Pancreas (tissue), 10 donors: ENCODE data around the gene KCND1. TPM values are rescaled to one million over a fixed set of nuclear protein-coding genes. Genes with fewer than 3 reads are reported as not detected.
A peak's percentile ranks its signal among the peaks of the same experiment; 100 is the strongest.

Experiments
- ATAC-seq, 4 donors: fragments of 200-7000 bp; cut with Tn5 transposase; one replicate each; pipeline versions ENCODE4 v1.8.0 to v1.9.1; 2020; ENCODE audit warnings: mild to moderate bottlenecking in 4 of 4, moderate library complexity in 4 of 4
- DNase-seq, 6 donors: peaks; one replicate each; pipeline ENCODE4 v3.0.0-alpha.2; 2020
- FAIRE-seq: peaks from 2 replicates; lab custom pipeline; 2012; peaks lifted over from hg19 to GRCh38; lab: Jason Lieb, UNC
- H3K27ac ChIP-seq, 4 donors: fragments of 200-600 bp; sonication (generic); 1 replicate in 3 of 4; 2 replicates in 1 of 4; pipeline versions ENCODE4 v1.5.0 to v1.8.0; 2020
- H3K27me3 ChIP-seq, 4 donors: fragments of 200-600 bp; one replicate each; pipeline ENCODE4 v1.8.0; 2021
- H3K36me3 ChIP-seq, 3 donors: fragments of 200-600 bp; sonication (generic) in 1 of 3; one replicate each; pipeline versions ENCODE4 v1.5.0 to v1.8.0; 2020 to 2021
- H3K4me1 ChIP-seq, 3 donors: fragments of 200-600 bp; one replicate each; pipeline ENCODE4 v1.8.0; 2021
- H3K4me3 ChIP-seq, 4 donors: fragments of 200-600 bp; sonication (generic) in 2 of 4; one replicate each; pipeline versions ENCODE4 v1.5.0 to v1.8.0; 2020 to 2021
- H3K9me3 ChIP-seq, 4 donors: fragments of 200-600 bp; one replicate each; pipeline ENCODE4 v1.8.0; 2021
- WGBS, 2 donors: extraction: QIAGEN DNeasy Blood & Tissue Kit; methylation state at CpG; one replicate each; pipeline ENCODE4 v1.1.7; 2013; 5-methylcytosine and 5-hydroxymethylcytosine counted together
- intact Hi-C, 3 donors: fragments of 100-400 bp; cut with DNase I; formaldehyde crosslinking; loops; one replicate each; pipeline versions ENCODE4 v1.11.1 to v1.14.2; 2022
- polyA plus RNA-seq, 2 donors: library from polyadenylated mRNA; stranded (reverse); fragments of 200-250 nt; gene quantifications; one replicate each; pipeline ENCODE4 v1.2.3, GENCODE V29; 2013
- total RNA-seq, 6 donors: library from RNA; stranded (reverse); fragmentation: NEBNext Ultra II Directional in 4 of 6; extraction: Animal tissue kit (Norgen Biotek cat#: 25700) in 4 of 6; gene quantifications; one replicate each; pipeline versions ENCODE4 v1.2.1 to v1.2.4, GENCODE V29; 2021 to 2023
- TF ChIP-seq, protein P1 (sequence below), 4 donors: fragments of 200-600 bp; sonication (generic) in 3 of 4; IDR thresholded peaks; one replicate each; pipeline versions ENCODE4 v1.5.0 to v1.8.0; 2021; ENCODE audit warnings: antibody characterized with exemption in 4 of 4
- donor health status: healthy with polysubstance abuse.
- donor health status: DM: no; HTN: no; CAD: no; lungs with moderate emphysema.
- donor health status: DM: no; HTN: no; CAD: no.
- donor health status: control.
- donor health status: control.
- donor health status: Bipolar disorder and iron deficiency.
- donor health status: DM: yes; HTN: yes; CAD: no.
- donor health status: DM: no; HTN: no; CAD: no.
- donor health status: DM: no; HTN: no; CAD: no.
- donor health status: DM: yes; HTN: yes; CAD: no.

The KCND1 gene
- total and polyA plus RNA-seq, 8 donors = 0.12 to 1.7 (median 0.91) TPM

DNA sequence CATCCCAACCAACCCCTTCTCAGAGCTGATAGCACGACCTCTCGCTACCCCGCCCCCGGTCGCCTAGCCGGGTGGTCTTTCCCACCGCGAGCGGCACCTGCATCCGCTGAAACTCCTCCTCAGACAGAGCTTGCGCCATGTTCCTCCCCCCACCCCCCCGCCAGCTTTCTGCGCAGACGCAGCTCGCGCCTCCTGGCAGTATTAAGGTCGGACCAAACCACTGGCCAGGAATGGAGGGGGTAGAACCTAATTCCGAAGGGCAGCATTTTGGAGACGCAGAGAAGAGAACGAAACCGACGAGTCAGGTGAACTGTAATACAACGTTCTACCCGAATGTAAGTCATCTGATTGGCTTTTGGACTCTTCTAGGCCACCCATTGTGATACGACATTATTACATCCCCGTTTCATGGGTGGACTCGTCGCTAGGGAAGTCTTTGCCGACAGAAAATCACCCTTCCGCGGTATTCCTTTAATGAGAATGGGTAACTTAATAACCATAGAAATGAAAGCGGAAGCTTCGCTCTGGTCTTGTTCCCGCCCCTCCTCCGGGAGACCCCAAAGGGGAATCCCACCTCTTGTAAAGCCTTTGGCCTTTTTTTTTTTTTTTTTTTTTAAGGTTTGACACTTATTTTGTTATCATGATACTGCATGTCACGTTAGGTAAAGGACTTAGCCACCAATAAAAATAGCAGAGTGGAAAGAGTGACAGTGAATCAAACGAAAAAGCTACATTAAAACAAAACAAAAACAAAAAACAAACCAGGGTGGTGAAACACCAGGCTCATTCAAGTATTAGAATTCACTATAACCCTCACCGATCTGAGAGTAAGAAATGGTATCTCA, 30.7 kb upstream of the KCND1 start, which contains the start of gene GRIPAP1:
Gene GRIPAP1, minus strand, starts transcription at position 174 of the 845 bp plus-strand sequence. Its CDS starts 35 bp downstream, at position 139.
- ATAC-seq (peak; percentile 96 to 97 (median 96)), DNase-seq (peak; percentile 72 to 85 (median 74)), FAIRE-seq (peak; percentile 92)
- Histone ChIP-seq H3K9me3 (no peaks in the 10 kb centered on the region), H3K4me1 (no peaks in the 10 kb centered on the region), H3K27ac (peak within 1 kb of the TSS; percentile 65 to 87 (median 79)), H3K27me3 (no peaks in the 10 kb centered on the region), H3K4me3 (peak within 1 kb of the TSS; percentile 33 to 63 (median 53)), H3K36me3 (no peaks in the 10 kb centered on the region)
- TF ChIP-seq, protein P1, sequence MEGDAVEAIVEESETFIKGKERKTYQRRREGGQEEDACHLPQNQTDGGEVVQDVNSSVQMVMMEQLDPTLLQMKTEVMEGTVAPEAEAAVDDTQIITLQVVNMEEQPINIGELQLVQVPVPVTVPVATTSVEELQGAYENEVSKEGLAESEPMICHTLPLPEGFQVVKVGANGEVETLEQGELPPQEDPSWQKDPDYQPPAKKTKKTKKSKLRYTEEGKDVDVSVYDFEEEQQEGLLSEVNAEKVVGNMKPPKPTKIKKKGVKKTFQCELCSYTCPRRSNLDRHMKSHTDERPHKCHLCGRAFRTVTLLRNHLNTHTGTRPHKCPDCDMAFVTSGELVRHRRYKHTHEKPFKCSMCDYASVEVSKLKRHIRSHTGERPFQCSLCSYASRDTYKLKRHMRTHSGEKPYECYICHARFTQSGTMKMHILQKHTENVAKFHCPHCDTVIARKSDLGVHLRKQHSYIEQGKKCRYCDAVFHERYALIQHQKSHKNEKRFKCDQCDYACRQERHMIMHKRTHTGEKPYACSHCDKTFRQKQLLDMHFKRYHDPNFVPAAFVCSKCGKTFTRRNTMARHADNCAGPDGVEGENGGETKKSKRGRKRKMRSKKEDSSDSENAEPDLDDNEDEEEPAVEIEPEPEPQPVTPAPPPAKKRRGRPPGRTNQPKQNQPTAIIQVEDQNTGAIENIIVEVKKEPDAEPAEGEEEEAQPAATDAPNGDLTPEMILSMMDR (IDR thresholded peaks at IDR 0.05) = no peak
- WGBS, 2 donors = 1 to 27% methylated on average over 38 of the region's 38 CpGs
- intact Hi-C loops = no loop called here

DNA sequence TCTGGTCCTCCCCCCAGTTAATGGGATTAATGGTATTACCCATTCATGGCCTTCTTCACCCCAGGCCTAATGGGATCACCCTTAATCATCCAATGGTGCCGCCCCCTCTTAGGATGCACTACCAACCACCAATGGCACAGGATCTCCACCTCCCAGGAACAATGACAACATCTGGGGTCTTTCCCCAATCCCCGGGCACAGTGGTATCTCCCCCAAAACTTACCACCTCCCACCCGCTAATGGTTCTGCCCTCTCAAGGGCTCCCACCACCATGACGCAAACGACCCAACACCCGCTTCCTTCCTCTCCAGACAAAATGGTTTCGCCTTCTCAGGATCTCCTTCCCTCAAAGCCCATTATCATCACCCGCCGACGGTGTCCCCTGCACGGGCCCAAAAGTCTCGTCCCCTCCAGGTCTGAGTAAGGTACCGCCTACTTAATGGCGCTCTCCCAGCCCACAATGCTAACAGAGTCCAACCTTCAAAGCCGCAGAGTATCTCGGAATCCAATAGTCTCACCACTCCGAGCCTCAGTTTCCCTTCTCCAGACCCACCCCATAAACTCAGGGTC, 30.0 kb upstream of the KCND1 start:
- Histone ChIP-seq H3K9me3 (no peaks in the 10 kb centered on the region), H3K27me3 (no peaks in the 10 kb centered on the region), H3K27ac (peak overlapping the region in 3 of 4 donors; percentile 72 to 87 (median 86)), H3K4me1 (no peaks in the 10 kb centered on the region), H3K4me3 (peak overlapping the region; percentile 33 to 63 (median 53)), H3K36me3 (no peaks in the 10 kb centered on the region)
- FAIRE-seq = no peak
- TF ChIP-seq, protein P1 (IDR thresholded peaks at IDR 0.05) = no peak
- intact Hi-C loops = no loop called here
- peak; percentile 13 to 38 (median 22) for ATAC-seq
- DNase-seq = peak in 2 of 6 donors; percentile 13 to 15
- WGBS, 2 donors = 1 to 31% methylated on average over 17 of the region's 17 CpGs

DNA sequence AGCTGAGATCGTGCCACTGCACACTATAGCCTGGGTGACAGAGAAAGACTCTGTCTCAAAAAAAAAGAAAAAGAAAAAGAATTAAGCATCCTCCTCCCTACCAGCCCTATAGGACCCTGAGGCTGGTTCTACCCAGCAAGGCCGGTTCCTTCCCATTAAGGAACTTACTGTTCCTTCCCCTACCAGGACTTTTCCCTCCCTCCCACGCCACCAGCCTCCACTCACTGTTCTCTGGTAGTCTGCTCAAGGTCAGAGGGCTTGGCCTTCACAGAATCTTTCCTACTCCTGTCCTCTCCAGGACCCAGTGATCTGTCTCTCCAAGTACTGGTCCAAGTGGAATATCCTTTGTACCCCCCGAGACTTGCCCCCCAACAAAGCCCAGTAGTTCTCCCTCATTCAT, 29.0 kb upstream of the KCND1 start:
- Histone ChIP-seq H3K4me1 (no peaks in the 10 kb centered on the region), H3K27ac (no peak overlapping the region), H3K9me3 (no peaks in the 10 kb centered on the region), H3K36me3 (no peaks in the 10 kb centered on the region), H3K27me3 (no peaks in the 10 kb centered on the region), H3K4me3 (no peak overlapping the region)
- no peak for DNase-seq
- TF ChIP-seq, protein P1 (IDR thresholded peaks at IDR 0.05) = no peak
- WGBS, 2 donors = 75 to 95% methylated on average over 4 of the region's 4 CpGs
- no peak for FAIRE-seq
- no peak for ATAC-seq
- intact Hi-C loops = no loop called here

DNA sequence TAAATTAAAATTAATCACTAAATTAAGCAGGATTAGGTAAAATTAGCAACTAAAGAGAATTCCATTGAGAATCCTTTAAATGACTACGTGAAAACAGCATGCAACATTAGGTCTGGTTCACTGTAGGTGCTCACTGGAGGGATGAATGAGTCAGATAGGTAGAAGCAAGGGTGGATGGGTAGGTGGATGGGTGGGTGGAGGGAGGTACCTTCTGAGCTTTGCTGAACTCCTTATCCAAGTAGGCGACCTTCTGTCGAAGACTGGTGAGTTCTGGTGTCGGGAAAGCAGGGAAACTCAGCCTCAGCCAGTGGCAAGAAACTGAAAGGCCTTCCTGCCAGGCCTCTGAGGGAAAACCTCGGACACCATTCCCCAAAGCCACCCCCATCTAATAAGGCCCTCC, 27.4 kb upstream of the KCND1 start:
- TF ChIP-seq, protein P1 (IDR thresholded peaks at IDR 0.05) = no peak
- H3K27ac ChIP-seq = no peak overlapping the region
- ATAC-seq = no peak
- no peaks in the 10 kb centered on the region for H3K9me3 ChIP-seq
- H3K4me1 ChIP-seq = no peaks in the 10 kb centered on the region
- DNase-seq = no peak
- no peak overlapping the region for H3K4me3 ChIP-seq
- intact Hi-C loops = no loop called here
- WGBS, 2 donors = 67 to 94% methylated on average over 5 of the region's 5 CpGs
- H3K36me3 ChIP-seq = no peaks in the 10 kb centered on the region
- no peaks in the 10 kb centered on the region for H3K27me3 ChIP-seq
- FAIRE-seq = no peak
